HepG2 (cell line): Measurements from ENCODE around the gene CEP68. TPM values are rescaled to one million over a fixed set of nuclear protein-coding genes. Genes with fewer than 3 reads are reported as not detected.

Experiments
- ARNT2 ChIP-seq: sonication (generic); formaldehyde crosslinking; IDR thresholded peaks from 2 replicates; pipeline ENCODE4 v1.8.0; 2022; ENCODE audit warnings: mild to moderate bottlenecking, low read depth, missing genetic modification reagents, moderate library complexity
- E2F1 ChIP-seq: sonication (generic); formaldehyde crosslinking; IDR thresholded peaks from 2 replicates; pipeline ENCODE4 v1.5.0; 2020; ENCODE audit warnings: missing genetic modification reagents
- EEA1 ChIP-seq: sonication (generic); formaldehyde crosslinking; IDR thresholded peaks from 2 replicates; pipeline ENCODE4 v1.5.1; 2020; ENCODE audit warnings: mild to moderate bottlenecking, missing genetic modification reagents, borderline replicate concordance
- GATA4 ChIP-seq: sonication (generic); IDR thresholded peaks from 2 replicates; pipeline ENCODE4 v1.6.1; 2016; ENCODE audit warnings: antibody characterized with exemption, low read depth, borderline replicate concordance
- LCORL ChIP-seq, 2 experiments: fragments of 450-650 bp in 1 of 2; sonication (generic) in 1 of 2; formaldehyde crosslinking in 1 of 2; IDR thresholded peaks; 2 replicates each; pipeline versions ENCODE4 v1.5.0 to v1.6.1; 2017 to 2020; ENCODE audit warnings: antibody characterized with exemption in 1 of 2, missing genetic modification reagents in 1 of 2
- PAWR ChIP-seq: sonication (generic); formaldehyde crosslinking; IDR thresholded peaks from 2 replicates; pipeline ENCODE4 v1.4.0; 2020; ENCODE audit warnings: missing genetic modification reagents, mild to moderate bottlenecking, borderline replicate concordance
- PBX3 ChIP-seq: sonication (generic); formaldehyde crosslinking; IDR thresholded peaks from 2 replicates; pipeline ENCODE4 v1.8.1; 2023; ENCODE audit warnings: missing genetic modification reagents, inconsistent platforms, borderline replicate concordance
- RERE ChIP-seq: IDR thresholded peaks from 2 replicates; pipeline ENCODE4 v1.6.1; 2016; ENCODE audit warnings: low read depth, missing genetic modification reagents, missing compliant biosample characterization
- SETDB1 ChIP-seq: sonication (generic); formaldehyde crosslinking; IDR thresholded peaks from 2 replicates; pipeline ENCODE4 v1.5.1; 2020; ENCODE audit warnings: missing genetic modification reagents, mild to moderate bottlenecking, borderline replicate concordance
- STAT6 ChIP-seq: sonication (generic); formaldehyde crosslinking; IDR thresholded peaks from 2 replicates; pipeline ENCODE4 v1.4.0; 2020; ENCODE audit warnings: missing genetic modification reagents, mild to moderate bottlenecking, borderline replicate concordance
- XRCC5 ChIP-seq: fragments of 200-400 bp; formaldehyde crosslinking; optimal IDR thresholded peaks from 2 replicates; pipeline ENCODE3; 2017; ENCODE audit warnings: mild to moderate bottlenecking, low read length
- ZBTB1 ChIP-seq: sonication (generic); formaldehyde crosslinking; IDR thresholded peaks from 2 replicates; pipeline ENCODE4 v1.4.0; 2020; ENCODE audit warnings: missing genetic modification reagents, borderline replicate concordance
- ZNF263 ChIP-seq: sonication (generic); formaldehyde crosslinking; IDR thresholded peaks from 2 replicates; pipeline ENCODE4 v1.4.0; 2020; ENCODE audit warnings: missing genetic modification reagents
- ZNF331 ChIP-seq: sonication (generic); formaldehyde crosslinking; IDR thresholded peaks from 2 replicates; pipeline ENCODE4 v1.4.0; 2020; ENCODE audit warnings: missing genetic modification reagents
- ZNF547 ChIP-seq: sonication (generic); formaldehyde crosslinking; IDR thresholded peaks from 2 replicates; pipeline ENCODE4 v1.5.1; 2020; ENCODE audit warnings: mild to moderate bottlenecking, missing genetic modification reagents
- ZNF709 ChIP-seq: sonication (generic); formaldehyde crosslinking; IDR thresholded peaks from 2 replicates; pipeline ENCODE4 v1.5.0; 2020; ENCODE audit warnings: mild to moderate bottlenecking, missing genetic modification reagents
- ZNF781 ChIP-seq: sonication (generic); formaldehyde crosslinking; IDR thresholded peaks from 2 replicates; pipeline ENCODE4 v1.5.1; 2020; ENCODE audit warnings: borderline replicate concordance, mild to moderate bottlenecking, missing genetic modification reagents; ENCODE audit errors: not compliant biosample characterization
- polyA plus RNA-seq, 8 experiments: library from polyadenylated mRNA; depleted of rRNA in 3 of 8; stranded (reverse) in 7 of 8; unstranded in 1 of 8; fragments of >200 nt; fragmentation: Illumina TruSeq in 4 of 8; extraction: Trizol in 4 of 8; gene quantifications; 2 replicates each; pipeline versions ENCODE4 v1.2.1 to v1.2.3, GENCODE V29; 2011 to 2016; ENCODE audit warnings: low read depth in 4 of 8, missing spikeins in 1 of 8, mixed read lengths in 1 of 8; ENCODE audit not compliant: insufficient read depth in 1 of 8
- total RNA-seq, 5 experiments: library from RNA; depleted of rRNA; stranded (reverse); fragments of >200 nt; fragmentation: Illumina TruSeq; extraction: Trizol; gene quantifications; 2 replicates each; pipeline ENCODE4 v1.2.3, GENCODE V29; 2016; ENCODE audit warnings: low read depth in 1 of 5

Gene CEP68
- total and polyA plus RNA-seq, 2 of the 13 experiments (the other 11 are each of a cell fraction or from before 2014, with no cell fraction given), result 5.7 to 9.3 TPM

- TF ChIP-seq LCORL (IDR thresholded peaks at IDR 0.05) (no peak), LCORL (CRISPR knock-in tag; IDR thresholded peaks at IDR 0.05) (0 out of 2 replicates have a peak, but pooled peaks have one; percentile 11), GATA4 (no peak), RERE (CRISPR knock-in tag) (no peak), E2F1 (CRISPR knock-in tag) (0 out of 2 replicates have a peak, but pooled peaks have one; percentile 22), PAWR (CRISPR knock-in tag) (0 out of 2 replicates have a peak, but pooled peaks have one; percentile 33), ZNF331 (CRISPR knock-in tag) (no peak), SETDB1 (no peak), ZNF709 (no peak), PBX3 (no peak), ZBTB1 (no peak), ZNF781 (no peak), ZNF263 (CRISPR knock-in tag) (no peak), STAT6 (CRISPR knock-in tag) (no peak), ZNF547 (CRISPR knock-in tag) (no peak; the same call in 1 of the 2 replicates), ARNT2 (CRISPR knock-in tag) (no peak), EEA1 (CRISPR knock-in tag) (peak; percentile 14; the same call in 1 of the 2 replicates), XRCC5 (no peak)
Observed at GRCh38 chr2:65129286-65129825, 73.1 kb downstream of the CEP68 start (continued).
